ENCODE data around the gene CRYGN.

The CRYGN gene

DNA sequence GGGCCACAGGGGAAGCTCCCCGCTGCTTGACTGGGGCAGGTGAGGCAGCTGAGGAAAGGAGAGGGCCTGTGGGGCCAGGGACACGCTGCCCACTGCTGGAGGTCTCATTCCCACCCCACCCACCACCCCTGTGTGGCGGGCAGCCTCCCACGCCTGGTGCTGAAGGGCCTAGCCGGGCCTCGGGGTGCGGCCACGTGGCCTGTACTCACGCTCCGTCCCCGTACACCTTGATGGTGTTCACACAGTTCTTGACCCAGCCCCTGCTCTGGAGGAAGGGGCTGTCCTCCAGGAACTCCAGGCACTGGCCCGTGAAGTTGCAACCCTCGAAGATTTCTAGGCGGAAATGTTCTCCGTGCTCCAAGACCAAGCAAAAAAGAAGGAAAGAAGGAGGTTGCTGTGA, 4.0 kb downstream of the CRYGN start:
- no peak for TF ChIP-seq POLR2AphosphoS5 (IDR thresholded peaks at IDR 0.05; ENCODE audit: low read depth, low read length)
- TF ChIP-seq TAF1 (IDR thresholded peaks at IDR 0.05; ENCODE audit: low read depth, low read length) = no peak
- TF ChIP-seq POLR2A (IDR thresholded peaks at IDR 0.05; ENCODE audit: low read depth, low read length) = no peak
- TF ChIP-seq SPI1 (IDR thresholded peaks at IDR 0.05; ENCODE audit: low read depth, low read length) = no peak
- TF ChIP-seq PAX5 (IDR thresholded peaks at IDR 0.05; ENCODE audit: insufficient read depth, low read length, severe bottlenecking) = no peak
- TF ChIP-seq POU2F2 (IDR thresholded peaks at IDR 0.05; ENCODE audit: low read depth, low read length) = no peak
- FAIRE-seq (no peak), DNase-seq (ENCODE audit: insufficient read length, low spot score) (no peak)

DNA sequence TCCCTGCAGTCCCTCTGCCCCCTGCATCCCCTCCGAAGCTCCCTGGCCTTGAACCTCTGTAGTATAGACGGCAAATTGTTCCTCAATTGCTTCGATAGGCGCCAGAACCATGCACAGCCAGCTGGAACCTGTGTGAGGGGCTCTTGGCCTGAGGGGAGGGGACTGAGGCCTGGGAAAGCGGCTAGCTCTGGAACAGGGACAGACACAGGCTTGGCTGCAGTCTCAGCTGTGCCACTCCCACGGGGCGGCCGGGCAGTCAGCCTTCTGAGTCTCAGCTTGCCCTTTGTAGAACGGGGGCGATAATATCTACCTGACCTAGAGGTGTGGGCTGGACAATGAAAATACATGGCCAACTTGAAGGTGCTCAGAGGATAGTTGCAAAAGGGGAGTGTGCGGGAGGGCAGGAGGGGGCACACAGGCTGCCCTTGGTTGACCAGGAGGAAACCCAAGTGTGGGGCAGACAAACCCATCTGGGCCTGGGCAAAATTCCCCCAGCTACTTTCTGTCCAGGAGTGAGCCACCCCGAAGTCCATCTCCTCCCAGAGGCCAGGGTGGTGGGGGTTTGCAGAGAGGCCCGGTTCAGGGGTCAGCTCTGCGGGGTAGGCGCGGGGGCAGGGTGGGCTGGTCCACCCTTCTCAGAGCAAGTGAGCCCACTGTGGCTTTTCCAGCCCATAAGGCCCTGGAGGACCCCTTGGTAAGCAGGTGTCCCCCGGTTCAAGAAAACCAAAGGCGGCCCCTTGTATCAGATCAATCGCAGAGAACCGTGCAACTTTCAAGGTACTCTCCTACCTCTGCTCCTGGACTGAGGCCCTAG, 4.6 kb downstream of the CRYGN start:
- no peak for FAIRE-seq
- no peak for TF ChIP-seq POLR2A (IDR thresholded peaks at IDR 0.05; ENCODE audit: low read depth, low read length)
- TF ChIP-seq SPI1 (IDR thresholded peaks at IDR 0.05; ENCODE audit: low read depth, low read length) = no peak
- TF ChIP-seq POU2F2 (IDR thresholded peaks at IDR 0.05; ENCODE audit: low read depth, low read length) = no peak
- TF ChIP-seq POLR2AphosphoS5 (IDR thresholded peaks at IDR 0.05; ENCODE audit: low read depth, low read length) = no peak
- no peak for TF ChIP-seq PAX5 (IDR thresholded peaks at IDR 0.05; ENCODE audit: insufficient read depth, low read length, severe bottlenecking)
- TF ChIP-seq TAF1 (IDR thresholded peaks at IDR 0.05; ENCODE audit: low read depth, low read length) = no peak
- no peak for DNase-seq (ENCODE audit: insufficient read length, low spot score)

DNA sequence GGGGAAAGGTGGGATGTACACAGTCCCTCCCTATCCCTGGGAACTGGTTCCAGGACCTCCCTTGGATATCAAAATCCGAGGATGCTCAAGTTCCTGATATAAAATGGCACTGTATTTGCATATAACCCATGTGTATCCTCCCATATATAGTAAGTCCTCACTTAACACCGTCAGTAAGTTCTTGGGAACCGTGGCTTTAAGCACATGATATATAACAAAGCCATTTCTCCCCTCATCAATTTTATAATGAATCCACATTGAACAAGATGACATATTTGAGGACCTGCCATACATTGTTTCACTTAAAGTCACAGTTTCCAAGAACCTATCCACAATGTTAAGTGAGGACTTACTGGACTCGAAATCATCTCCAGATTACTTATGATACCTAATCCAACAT, 5.4 kb downstream of the CRYGN start:
- FAIRE-seq (no peak), DNase-seq (ENCODE audit: insufficient read length, low spot score) (no peak)
- TF ChIP-seq POLR2A (IDR thresholded peaks at IDR 0.05; ENCODE audit: low read depth, low read length) = no peak
- no peak for TF ChIP-seq TAF1 (IDR thresholded peaks at IDR 0.05; ENCODE audit: low read depth, low read length)
- no peak for TF ChIP-seq POLR2AphosphoS5 (IDR thresholded peaks at IDR 0.05; ENCODE audit: low read depth, low read length)
- TF ChIP-seq POU2F2 (IDR thresholded peaks at IDR 0.05; ENCODE audit: low read depth, low read length) = no peak

- no peak for FAIRE-seq
- TF ChIP-seq POLR2AphosphoS5 (IDR thresholded peaks at IDR 0.05; ENCODE audit: low read depth, low read length) (no peak), TAF1 (IDR thresholded peaks at IDR 0.05; ENCODE audit: low read depth, low read length) (no peak), SPI1 (IDR thresholded peaks at IDR 0.05; ENCODE audit: low read depth, low read length) (no peak), PAX5 (IDR thresholded peaks at IDR 0.05; ENCODE audit: insufficient read depth, low read length, severe bottlenecking) (no peak), POLR2A (IDR thresholded peaks at IDR 0.05; ENCODE audit: low read depth, low read length) (no peak), POU2F2 (IDR thresholded peaks at IDR 0.05; ENCODE audit: low read depth, low read length) (no peak)
- DNase-seq (ENCODE audit: insufficient read length, low spot score) = no peak
These were observed 6.1 kb downstream of the CRYGN start for GRCh38 chr7:151433721-151434400.

GRCh38 chr7:151432658-151433521, 7.1 kb downstream of the CRYGN start:
- no peak for TF ChIP-seq PAX5 (IDR thresholded peaks at IDR 0.05; ENCODE audit: insufficient read depth, low read length, severe bottlenecking)
- TF ChIP-seq POLR2A (IDR thresholded peaks at IDR 0.05; ENCODE audit: low read depth, low read length) = no peak
- TF ChIP-seq TAF1 (IDR thresholded peaks at IDR 0.05; ENCODE audit: low read depth, low read length) = no peak
- TF ChIP-seq POU2F2 (IDR thresholded peaks at IDR 0.05; ENCODE audit: low read depth, low read length) = no peak
- TF ChIP-seq SPI1 (IDR thresholded peaks at IDR 0.05; ENCODE audit: low read depth, low read length) = no peak
- no peak for TF ChIP-seq POLR2AphosphoS5 (IDR thresholded peaks at IDR 0.05; ENCODE audit: low read depth, low read length)
- DNase-seq (ENCODE audit: insufficient read length, low spot score) (peak; percentile 78), FAIRE-seq (peak; percentile 40)

DNA sequence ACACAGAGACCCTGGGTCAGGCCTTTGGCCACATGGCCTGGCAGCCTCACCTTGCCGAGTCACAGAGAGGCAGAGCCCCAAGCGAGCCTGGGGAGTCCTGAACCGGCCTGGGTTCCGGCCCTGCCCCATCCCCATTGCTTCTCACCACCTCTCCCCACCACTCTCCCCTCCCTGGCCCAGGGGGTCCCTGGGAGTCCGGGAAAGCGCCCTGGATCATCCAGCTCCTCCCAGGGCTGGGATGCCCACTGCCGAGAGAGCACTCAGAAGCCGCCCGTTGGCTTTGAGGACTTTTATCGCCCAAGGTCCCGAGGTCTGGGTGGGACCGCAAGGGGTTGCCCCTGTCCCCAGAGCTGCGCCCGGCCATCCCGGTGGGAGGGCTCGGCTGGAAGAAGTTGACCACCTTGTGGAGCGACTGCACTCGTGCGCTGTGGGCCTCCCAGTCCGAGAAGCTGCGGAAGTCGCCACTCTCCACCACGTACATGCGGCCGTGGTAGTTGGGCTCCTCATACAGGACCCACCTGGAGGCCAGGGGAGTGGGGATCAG, 8.1 kb downstream of the CRYGN start:
- no peak for TF ChIP-seq POLR2AphosphoS5 (IDR thresholded peaks at IDR 0.05; ENCODE audit: low read depth, low read length)
- TF ChIP-seq PAX5 (IDR thresholded peaks at IDR 0.05; ENCODE audit: insufficient read depth, low read length, severe bottlenecking) = no peak
- TF ChIP-seq SPI1 (IDR thresholded peaks at IDR 0.05; ENCODE audit: low read depth, low read length) = no peak
- no peak for TF ChIP-seq POU2F2 (IDR thresholded peaks at IDR 0.05; ENCODE audit: low read depth, low read length)
- no peak for TF ChIP-seq TAF1 (IDR thresholded peaks at IDR 0.05; ENCODE audit: low read depth, low read length)
- TF ChIP-seq POLR2A (IDR thresholded peaks at IDR 0.05; ENCODE audit: low read depth, low read length) = no peak
- DNase-seq (ENCODE audit: insufficient read length, low spot score) = no peak
- no peak for FAIRE-seq

DNA sequence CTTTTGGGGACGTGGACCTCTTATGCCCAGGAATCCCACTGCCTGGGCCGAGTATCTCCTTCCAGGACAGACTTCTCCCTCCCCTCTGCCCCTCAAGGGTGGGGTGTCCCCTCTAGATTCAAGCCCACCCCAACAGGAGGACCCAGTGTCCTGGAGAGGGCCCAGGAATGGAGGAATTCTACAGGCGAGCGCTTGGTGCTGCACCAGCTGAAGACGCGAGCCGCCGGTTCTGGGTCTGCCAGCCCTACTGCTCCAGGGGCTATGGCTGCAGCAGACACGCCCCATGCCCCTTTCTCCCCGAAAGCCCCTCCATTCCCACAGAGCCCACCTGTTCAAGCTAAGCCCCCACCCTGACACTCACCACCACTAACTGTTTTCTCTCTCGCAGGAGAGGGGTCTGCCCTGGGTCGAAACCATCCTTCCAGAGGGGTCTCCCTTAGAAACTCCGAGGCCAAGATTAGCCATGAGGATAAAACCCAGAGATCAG, 8.6 kb downstream of the CRYGN start:
- FAIRE-seq = no peak
- no peak for DNase-seq (ENCODE audit: insufficient read length, low spot score)
- no peak for TF ChIP-seq TAF1 (IDR thresholded peaks at IDR 0.05; ENCODE audit: low read depth, low read length)
- TF ChIP-seq POLR2AphosphoS5 (IDR thresholded peaks at IDR 0.05; ENCODE audit: low read depth, low read length) = no peak
- no peak for TF ChIP-seq PAX5 (IDR thresholded peaks at IDR 0.05; ENCODE audit: insufficient read depth, low read length, severe bottlenecking)
- TF ChIP-seq POU2F2 (IDR thresholded peaks at IDR 0.05; ENCODE audit: low read depth, low read length) = no peak
- TF ChIP-seq POLR2A (IDR thresholded peaks at IDR 0.05; ENCODE audit: low read depth, low read length) = no peak
- no peak for TF ChIP-seq SPI1 (IDR thresholded peaks at IDR 0.05; ENCODE audit: low read depth, low read length)

GRCh38 chr7:151430391-151431205, 9.3 kb downstream of the CRYGN start:
- FAIRE-seq = no peak
- no peak for TF ChIP-seq PAX5 (IDR thresholded peaks at IDR 0.05; ENCODE audit: insufficient read depth, low read length, severe bottlenecking)
- no peak for TF ChIP-seq POU2F2 (IDR thresholded peaks at IDR 0.05; ENCODE audit: low read depth, low read length)
- TF ChIP-seq POLR2AphosphoS5 (IDR thresholded peaks at IDR 0.05; ENCODE audit: low read depth, low read length) = no peak
- TF ChIP-seq TAF1 (IDR thresholded peaks at IDR 0.05; ENCODE audit: low read depth, low read length) = no peak
- TF ChIP-seq POLR2A (IDR thresholded peaks at IDR 0.05; ENCODE audit: low read depth, low read length) = no peak
- no peak for TF ChIP-seq SPI1 (IDR thresholded peaks at IDR 0.05; ENCODE audit: low read depth, low read length)
- no peak for DNase-seq (ENCODE audit: insufficient read length, low spot score)
